Osteocyte (in vitro differentiated cells): ENCODE data around the gene ADRA2B. TPM values are rescaled to one million over a fixed set of nuclear protein-coding genes. Genes with fewer than 3 reads are reported as not detected.

Source experiments
- DNase-seq: peaks from one replicate; pipeline ENCODE4 v3.0.0; 2021; ENCODE audit warnings: mixed read lengths; ENCODE audit not compliant: unreplicated experiment; ENCODE audit errors: extremely low spot score
- H3K27ac Mint-ChIP-seq: one replicate; pipeline ENCODE4 v1.8.0; 2021; ENCODE audit warnings: mild to moderate bottlenecking, mixed read lengths; ENCODE audit not compliant: unreplicated experiment
- H3K27me3 Mint-ChIP-seq: one replicate; pipeline ENCODE4 v1.8.0; 2021; ENCODE audit warnings: mixed read lengths; ENCODE audit not compliant: unreplicated experiment
- H3K36me3 Mint-ChIP-seq: one replicate; pipeline ENCODE4 v1.8.0; 2021; ENCODE audit warnings: mixed read lengths; ENCODE audit not compliant: unreplicated experiment
- H3K4me1 Mint-ChIP-seq: one replicate; pipeline ENCODE4 v1.8.0; 2021; ENCODE audit warnings: mixed read lengths; ENCODE audit not compliant: unreplicated experiment
- H3K4me3 Mint-ChIP-seq: one replicate; pipeline ENCODE4 v1.8.0; 2021; ENCODE audit warnings: mild to moderate bottlenecking, moderate library complexity, mixed read lengths; ENCODE audit not compliant: unreplicated experiment
- H3K9me3 Mint-ChIP-seq: one replicate; pipeline ENCODE4 v1.8.0; 2021; ENCODE audit warnings: mixed read lengths; ENCODE audit not compliant: unreplicated experiment
- total RNA-seq: library from RNA; stranded (reverse); gene quantifications from 2 replicates; pipeline ENCODE4 v1.2.1, GENCODE V29; 2021
- TF ChIP-seq, protein P1 (sequence below): fragments of 200-600 bp; sonication (generic); IDR thresholded peaks from 2 replicates; pipeline ENCODE4 v1.5.0; 2021; ENCODE audit warnings: antibody characterized with exemption, mild to moderate bottlenecking, moderate library complexity

The ADRA2B gene
- total RNA-seq, 1 donor from 2014 or later = not detected

DNA sequence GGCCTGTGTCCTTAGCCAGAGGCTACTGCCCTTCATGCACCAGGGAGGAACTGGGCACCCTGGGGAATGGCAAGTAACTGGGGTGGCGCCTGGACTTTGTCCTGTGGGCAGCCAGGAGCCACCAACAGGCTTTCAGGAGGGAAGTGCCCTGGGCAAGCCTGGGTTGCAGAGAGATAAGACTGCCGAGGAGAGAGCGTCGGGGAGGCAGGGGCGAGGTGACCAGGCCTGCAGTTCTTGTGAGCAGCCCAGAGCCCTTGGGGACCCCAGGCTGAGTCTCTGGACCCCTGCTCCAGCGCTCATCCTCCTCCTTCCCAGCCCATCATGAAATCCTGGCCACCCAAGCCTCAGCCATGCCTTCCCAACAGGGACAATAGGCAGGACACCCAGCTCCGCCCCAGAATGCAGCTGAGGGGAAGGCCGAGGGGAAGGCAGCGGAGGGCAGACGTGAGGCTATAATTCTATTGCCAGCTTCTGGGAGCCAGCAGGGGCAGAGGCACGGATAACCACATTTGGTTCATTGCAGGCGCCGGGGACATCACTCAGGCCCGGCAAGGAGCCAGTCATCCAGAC lies 25.1 kb downstream of the ADRA2B start:
- H3K27me3 Mint-ChIP-seq = peaks cover 32% of the 10 kb centered on the region
- H3K27ac Mint-ChIP-seq = no peak overlapping the region
- TF ChIP-seq, protein P1, sequence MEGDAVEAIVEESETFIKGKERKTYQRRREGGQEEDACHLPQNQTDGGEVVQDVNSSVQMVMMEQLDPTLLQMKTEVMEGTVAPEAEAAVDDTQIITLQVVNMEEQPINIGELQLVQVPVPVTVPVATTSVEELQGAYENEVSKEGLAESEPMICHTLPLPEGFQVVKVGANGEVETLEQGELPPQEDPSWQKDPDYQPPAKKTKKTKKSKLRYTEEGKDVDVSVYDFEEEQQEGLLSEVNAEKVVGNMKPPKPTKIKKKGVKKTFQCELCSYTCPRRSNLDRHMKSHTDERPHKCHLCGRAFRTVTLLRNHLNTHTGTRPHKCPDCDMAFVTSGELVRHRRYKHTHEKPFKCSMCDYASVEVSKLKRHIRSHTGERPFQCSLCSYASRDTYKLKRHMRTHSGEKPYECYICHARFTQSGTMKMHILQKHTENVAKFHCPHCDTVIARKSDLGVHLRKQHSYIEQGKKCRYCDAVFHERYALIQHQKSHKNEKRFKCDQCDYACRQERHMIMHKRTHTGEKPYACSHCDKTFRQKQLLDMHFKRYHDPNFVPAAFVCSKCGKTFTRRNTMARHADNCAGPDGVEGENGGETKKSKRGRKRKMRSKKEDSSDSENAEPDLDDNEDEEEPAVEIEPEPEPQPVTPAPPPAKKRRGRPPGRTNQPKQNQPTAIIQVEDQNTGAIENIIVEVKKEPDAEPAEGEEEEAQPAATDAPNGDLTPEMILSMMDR = no peak
- DNase-seq = peak; percentile 71
- no peaks in the 10 kb centered on the region for H3K9me3 Mint-ChIP-seq
- peaks cover 8% of the 10 kb centered on the region for H3K4me1 Mint-ChIP-seq
- no peaks in the 10 kb centered on the region for H3K36me3 Mint-ChIP-seq
- no peak overlapping the region for H3K4me3 Mint-ChIP-seq

DNA sequence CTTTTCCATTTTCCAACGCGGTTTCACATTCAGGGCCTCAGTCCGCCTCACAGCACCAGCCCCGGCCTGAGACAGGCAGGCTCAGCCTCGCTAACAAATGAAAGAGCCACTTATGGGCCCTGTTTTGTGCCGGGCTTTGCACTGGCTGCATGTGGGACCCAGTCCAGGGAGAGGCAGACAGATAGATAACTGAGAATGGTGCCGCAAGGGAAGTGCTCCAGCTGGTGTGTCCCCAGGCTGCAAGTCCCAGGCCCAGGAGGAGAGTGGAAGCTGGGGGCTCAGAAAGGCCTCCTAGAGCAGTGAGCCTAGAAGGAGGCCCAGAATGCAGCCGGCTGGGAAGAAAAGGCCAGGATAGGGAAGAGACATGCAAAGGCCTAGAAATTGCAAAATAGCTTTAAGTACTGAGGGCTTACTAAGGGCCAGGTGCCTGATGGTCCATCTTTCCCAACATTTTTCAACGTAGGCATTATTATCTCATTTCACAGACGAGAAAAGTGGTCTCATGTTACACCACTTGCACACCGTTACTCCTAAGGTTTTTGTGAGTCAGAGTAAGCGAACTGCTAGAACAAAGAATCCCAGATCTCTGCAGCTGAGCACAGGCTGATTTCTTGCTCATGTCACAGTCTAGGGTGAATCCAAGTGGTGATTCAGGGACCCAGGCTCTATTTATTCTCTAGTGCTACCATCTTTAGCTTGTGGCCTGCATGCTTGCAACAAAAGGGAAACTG lies 26.0 kb downstream of the ADRA2B start:
- peak; percentile 75 for DNase-seq
- H3K4me3 Mint-ChIP-seq = no peak overlapping the region
- peaks cover 31% of the 10 kb centered on the region for H3K27me3 Mint-ChIP-seq
- H3K9me3 Mint-ChIP-seq = no peaks in the 10 kb centered on the region
- H3K4me1 Mint-ChIP-seq = peaks cover 8% of the 10 kb centered on the region
- H3K36me3 Mint-ChIP-seq = no peaks in the 10 kb centered on the region
- TF ChIP-seq, protein P1 = no peak
- no peak overlapping the region for H3K27ac Mint-ChIP-seq

DNA sequence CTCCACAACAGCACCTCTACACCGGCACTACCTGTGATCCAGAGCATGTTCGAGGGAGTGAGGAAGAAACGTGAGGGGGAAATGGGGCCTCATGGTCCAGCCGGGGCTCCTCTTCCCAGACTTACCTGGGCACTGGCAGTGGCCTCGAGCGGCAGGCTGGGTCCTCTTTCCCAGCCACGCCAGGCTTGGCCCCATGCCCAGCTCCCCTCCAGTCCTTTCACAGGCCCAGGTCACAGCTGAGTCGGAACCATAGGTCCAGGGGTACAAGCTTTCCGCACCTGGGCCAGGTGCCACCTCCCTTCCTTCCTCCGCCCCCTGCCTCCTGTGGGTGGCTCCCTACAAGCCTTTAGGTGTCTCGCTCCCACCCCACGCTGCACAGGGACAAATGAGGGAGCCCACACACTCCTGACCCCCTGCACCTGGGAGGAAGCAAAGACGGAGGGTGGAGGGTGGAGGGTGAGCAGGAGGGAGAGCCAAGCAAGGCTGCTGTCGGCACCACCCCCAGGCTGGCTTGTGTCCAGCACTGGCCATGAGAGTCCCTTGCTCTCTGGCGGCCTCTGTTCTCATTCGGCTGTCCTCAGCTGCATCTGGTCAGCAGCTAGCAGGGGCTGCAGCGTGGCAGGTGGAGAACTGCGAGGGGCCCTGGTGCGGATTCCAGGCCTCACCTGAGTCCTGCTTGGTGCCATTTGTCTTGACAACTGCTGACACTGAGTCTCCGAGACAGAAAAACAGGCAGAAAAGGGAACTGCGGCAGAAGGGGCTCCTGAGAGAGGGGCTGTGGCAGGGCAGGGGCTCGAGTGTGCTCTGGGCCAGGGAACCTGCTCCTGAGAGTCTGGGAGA lies 26.8 kb downstream of the ADRA2B start:
- Mint-ChIP-seq H3K27ac (no peak overlapping the region), H3K9me3 (no peaks in the 10 kb centered on the region), H3K36me3 (no peaks in the 10 kb centered on the region), H3K27me3 (peaks cover 27% of the 10 kb centered on the region), H3K4me3 (no peak overlapping the region), H3K4me1 (peaks cover 8% of the 10 kb centered on the region)
- DNase-seq = peak; percentile 83
- TF ChIP-seq, protein P1 = no peak

DNA sequence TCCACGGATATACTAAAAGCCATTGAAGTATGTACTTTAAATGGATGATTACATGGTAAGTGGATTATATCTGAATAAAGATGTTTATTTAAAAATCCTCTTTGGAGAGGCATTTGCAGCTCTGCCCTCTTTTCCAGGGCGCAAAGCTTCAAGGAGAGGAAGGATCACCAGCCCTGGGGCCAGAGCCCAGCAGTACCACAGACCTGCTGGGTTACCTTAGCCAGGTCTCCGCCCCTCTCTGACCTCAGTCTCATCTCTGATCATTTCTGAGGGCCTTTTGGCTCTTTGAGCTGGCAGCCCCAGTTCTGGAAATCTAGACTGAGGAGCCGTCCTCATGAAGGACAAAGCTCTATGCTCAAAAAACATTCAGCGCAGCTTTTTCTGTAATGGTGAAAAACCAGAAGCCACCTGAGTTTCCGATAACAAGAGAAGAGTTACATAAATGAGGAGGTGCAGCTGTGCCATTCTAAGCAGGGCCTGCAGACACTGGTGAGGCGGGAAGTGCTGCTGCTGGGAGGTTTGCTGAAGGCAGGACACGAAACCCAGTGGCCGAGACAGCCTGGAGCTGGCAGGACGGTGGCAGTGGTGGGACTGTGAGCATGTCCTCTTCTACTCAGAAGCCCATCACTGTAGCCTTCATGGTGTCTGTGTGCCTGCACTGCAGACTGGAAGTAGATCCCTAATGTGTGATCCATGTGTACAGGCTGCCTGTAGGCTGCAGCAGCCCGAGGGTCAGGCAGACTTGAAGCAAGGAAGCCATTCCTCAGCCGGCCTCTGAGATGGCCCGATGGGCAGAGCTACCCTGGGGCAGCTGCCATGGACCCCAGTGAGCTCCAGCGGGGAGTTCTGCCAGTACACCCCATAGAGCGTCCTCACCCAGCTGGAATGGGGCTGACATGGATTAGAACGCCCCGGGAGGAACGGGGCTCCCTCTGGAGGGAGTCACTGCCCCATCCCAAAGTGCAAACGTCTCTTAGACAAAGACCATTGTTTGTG lies 27.7 kb downstream of the ADRA2B start:
- TF ChIP-seq, protein P1 = no peak
- DNase-seq = peak; percentile 75
- Mint-ChIP-seq H3K27ac (no peak overlapping the region), H3K36me3 (no peaks in the 10 kb centered on the region), H3K9me3 (no peaks in the 10 kb centered on the region), H3K4me1 (peaks cover 8% of the 10 kb centered on the region), H3K27me3 (peaks cover 20% of the 10 kb centered on the region), H3K4me3 (no peak overlapping the region)
